IMR-90 (cell line): ENCODE results near the gene MOV10L1. TPM values are rescaled to one million over a fixed set of nuclear protein-coding genes. Genes with fewer than 3 reads are reported as not detected.

Experiments
- ATAC-seq: fragments of 200-7000 bp; cut with Tn5 transposase; 2 replicates; pipeline ENCODE4 v1.9.1; 2020; ENCODE audit warnings: low read depth, mild to moderate bottlenecking, moderate library complexity
- BruUV-seq: library from RNA; stranded (reverse); fragments of 400-500 nt; replicated peaks from 2 replicates; lab custom pipeline; 2021; lab: Mats Ljungman, UMichigan
- CTCF ChIA-PET: fragments of 300-600 bp; formaldehyde crosslinking; extraction: SDS; loops from one replicate; lab custom pipeline; 2021; ENCODE audit warnings: antibody characterized with exemption; lab: Yijun Ruan, JAX
- POLR2A ChIA-PET: fragments of 300-600 bp; sonication (Branson Sonifier 250); formaldehyde crosslinking; loops from one replicate; lab custom pipeline; 2022; ENCODE audit warnings: antibody characterized with exemption; ENCODE audit not compliant: unreplicated experiment; lab: Charles Lee
- DNase-seq: peaks from one replicate; pipeline ENCODE4 v3.0.0; 2013
- H2AFZ ChIP-seq: replicated peaks from 2 replicates; pipeline ENCODE3; 2013; ENCODE audit warnings: low read length, mild to moderate bottlenecking; ENCODE audit not compliant: poor library complexity
- H2AK5ac ChIP-seq: 2 replicates; pipeline ENCODE4 v1.6.1; 2013; ENCODE audit warnings: low read depth, low read length, inconsistent platforms
- H2AK9ac ChIP-seq: replicated peaks from 2 replicates; pipeline ENCODE3; 2013; ENCODE audit warnings: mild to moderate bottlenecking, low read depth, low read length, moderate library complexity; ENCODE audit not compliant: poor library complexity
- H2BK120ac ChIP-seq: 2 replicates; pipeline ENCODE4 v1.6.1; 2013; ENCODE audit warnings: low read depth, low read length, inconsistent platforms
- H2BK15ac ChIP-seq: 3 replicates; pipeline ENCODE4 v1.6.1; 2013; ENCODE audit warnings: low read depth, low read length, inconsistent platforms
- H2BK20ac ChIP-seq: 2 replicates; pipeline ENCODE4 v1.6.1; 2013; ENCODE audit warnings: low read depth, mild to moderate bottlenecking, inconsistent platforms, low read length, moderate library complexity
- H2BK5ac ChIP-seq: 2 replicates; pipeline ENCODE4 v1.6.1; 2013; ENCODE audit warnings: mild to moderate bottlenecking, low read depth, low read length, inconsistent platforms; ENCODE audit not compliant: poor library complexity, severe bottlenecking
- H3K14ac ChIP-seq: replicated peaks from 2 replicates; pipeline ENCODE4 v1.6.1; 2013; ENCODE audit warnings: low read depth, low read length, inconsistent platforms
- H3K18ac ChIP-seq: 2 replicates; pipeline ENCODE4 v1.6.1; 2013; ENCODE audit warnings: low read depth, low read length, control low read depth
- H3K23ac ChIP-seq: 2 replicates; pipeline ENCODE4 v1.6.1; 2013; ENCODE audit warnings: low read depth, low read length, inconsistent platforms
- H3K27ac ChIP-seq: 2 replicates; pipeline ENCODE4 v1.5.1; 2013; ENCODE audit warnings: mild to moderate bottlenecking, control low read depth, low read length; ENCODE audit not compliant: insufficient read depth
- H3K27me3 ChIP-seq: 2 replicates; pipeline ENCODE4 v1.6.1; 2013; ENCODE audit warnings: low read length; ENCODE audit not compliant: control insufficient read depth, insufficient read depth
- H3K36me3 ChIP-seq: 2 replicates; pipeline ENCODE4 v1.6.1; 2013; ENCODE audit warnings: low read length, mixed read lengths; ENCODE audit not compliant: control insufficient read depth, insufficient read depth
- H3K4ac ChIP-seq: 2 replicates; pipeline ENCODE4 v1.6.1; 2013; ENCODE audit warnings: low read depth, low read length, inconsistent platforms
- H3K4me1 ChIP-seq: 2 replicates; pipeline ENCODE4 v1.6.1; 2013; ENCODE audit warnings: low read length, mixed read lengths; ENCODE audit not compliant: control insufficient read depth, insufficient read depth
- H3K4me2 ChIP-seq: 2 replicates; pipeline ENCODE4 v1.6.1; 2013; ENCODE audit warnings: low read depth, mild to moderate bottlenecking, control low read depth, low read length, moderate library complexity
- H3K4me3 ChIP-seq: 2 replicates; pipeline ENCODE4 v1.5.1; 2013; ENCODE audit warnings: low read depth, mild to moderate bottlenecking, control low read depth, low read length, moderate library complexity; ENCODE audit not compliant: insufficient read depth
- H3K56ac ChIP-seq: 2 replicates; pipeline ENCODE4 v1.6.1; 2013; ENCODE audit warnings: low read length, inconsistent platforms; ENCODE audit not compliant: insufficient read depth; ENCODE audit errors: extremely low read depth
- H3K79me1 ChIP-seq, 2 experiments: 2 replicates each; pipeline ENCODE4 v1.6.1; 2013; ENCODE audit warnings: low read length in 2 of 2, inconsistent platforms in 1 of 2, low read depth in 1 of 2
- H3K9ac ChIP-seq: 2 replicates; pipeline ENCODE4 v1.6.1; 2013; ENCODE audit warnings: low read depth, low read length, control low read depth
- H3K9me1 ChIP-seq: 2 replicates; pipeline ENCODE4 v1.6.1; 2013; ENCODE audit warnings: low read length, inconsistent platforms; ENCODE audit not compliant: insufficient read depth
- H3K9me3 ChIP-seq: 2 replicates; pipeline ENCODE4 v1.6.1; 2013; ENCODE audit warnings: low read length; ENCODE audit not compliant: control insufficient read depth, insufficient read depth
- H4K20me1 ChIP-seq: 2 replicates; pipeline ENCODE4 v1.6.1; 2013; ENCODE audit warnings: low read length, inconsistent platforms; ENCODE audit not compliant: insufficient read depth
- H4K5ac ChIP-seq: 2 replicates; pipeline ENCODE4 v1.6.1; 2013; ENCODE audit warnings: mild to moderate bottlenecking, low read depth, low read length, control low read depth
- H4K8ac ChIP-seq, 2 experiments: 2 replicates each; pipeline ENCODE4 v1.6.1; 2013; ENCODE audit warnings: low read depth in 2 of 2, low read length in 2 of 2, control low read depth in 1 of 2, inconsistent platforms in 1 of 2
- H4K91ac ChIP-seq: 2 replicates; pipeline ENCODE4 v1.6.1; 2013; ENCODE audit warnings: low read depth, low read length, inconsistent platforms; ENCODE audit not compliant: insufficient read depth
- BHLHE40 ChIP-seq: fragments of 150-350 bp; IDR thresholded peaks from 2 replicates; pipeline ENCODE4 v1.6.1; 2016; ENCODE audit warnings: mild to moderate bottlenecking, low read depth, low read length
- CEBPB ChIP-seq: IDR thresholded peaks from 2 replicates; pipeline ENCODE4 v1.6.1; 2012; ENCODE audit warnings: low read depth, low read length, improper control_type of control experiment
- CHD1 ChIP-seq: IDR thresholded peaks from 2 replicates; pipeline ENCODE4 v1.6.1; 2012; ENCODE audit warnings: low read depth, low read length, improper control_type of control experiment
- FOS ChIP-seq: fragments of 150-350 bp; IDR thresholded peaks from 2 replicates; pipeline ENCODE4 v1.6.1; 2016; ENCODE audit warnings: low read depth, low read length
- MAZ ChIP-seq: IDR thresholded peaks from 2 replicates; pipeline ENCODE4 v1.6.1; 2012; ENCODE audit warnings: low read depth, mild to moderate bottlenecking, low read length, improper control_type of control experiment, moderate library complexity, borderline replicate concordance
- MXI1 ChIP-seq: IDR thresholded peaks from 2 replicates; pipeline ENCODE4 v1.6.1; 2012; ENCODE audit warnings: low read depth, mild to moderate bottlenecking, low read length, moderate library complexity, borderline replicate concordance
- POLR2A ChIP-seq: IDR thresholded peaks from 2 replicates; pipeline ENCODE4 v1.6.1; 2012; ENCODE audit warnings: mild to moderate bottlenecking, low read depth, low read length
- RAD21 ChIP-seq: IDR thresholded peaks from 2 replicates; pipeline ENCODE4 v1.6.1; 2012; ENCODE audit warnings: low read length, improper control_type of control experiment
- RCOR1 ChIP-seq: IDR thresholded peaks from 2 replicates; pipeline ENCODE4 v1.6.1; 2012; ENCODE audit warnings: mild to moderate bottlenecking, low read length, improper control_type of control experiment; ENCODE audit not compliant: insufficient replicate concordance
- RFX5 ChIP-seq: IDR thresholded peaks from 2 replicates; pipeline ENCODE4 v1.8.0; 2012; ENCODE audit warnings: low read depth, mild to moderate bottlenecking, low read length, moderate library complexity
- SMC3 ChIP-seq: fragments of 150-350 bp; IDR thresholded peaks from 2 replicates; pipeline ENCODE4 v1.6.1; 2016; ENCODE audit warnings: low read depth, mild to moderate bottlenecking, antibody characterized with exemption, low read length, moderate library complexity
- WGBS, 2 experiments: methylation state at CpG; one replicate each; pipeline versions ENCODE4 v1.1.5 to v1.1.7; 2013; ENCODE audit warnings: missing lambda C conversion rate in 2 of 2; ENCODE audit not compliant: insufficient read length in 1 of 2; ENCODE audit errors: extremely low coverage in 2 of 2; 5-methylcytosine and 5-hydroxymethylcytosine counted together
- dilution Hi-C: fragments of 300-500 bp; cut with HindIII; formaldehyde crosslinking; loops from one replicate; pipeline ENCODE4 v1.14.3; 2018; ENCODE audit warnings: low sequenced_read_pairs; ENCODE audit not compliant: unreplicated experiment
- in situ Hi-C: fragments of 300-500 bp; cut with MboI; formaldehyde crosslinking; loops from 3 replicates; pipeline ENCODE4 v1.14.3; 2019; ENCODE audit warnings: low sequenced_read_pairs, inconsistent platforms, mixed read lengths
- intact Hi-C: fragments of 100-400 bp; cut with micrococcal nuclease; formaldehyde crosslinking; loops from 2 replicates; pipeline ENCODE4 v1.10.0; 2022
- polyA plus RNA-seq, 3 experiments: library from polyadenylated mRNA; depleted of rRNA; stranded (reverse); fragments of >200 nt; gene quantifications; 2 replicates each; pipeline ENCODE4 v1.2.3, GENCODE V29; 2012; ENCODE audit warnings: low replicate concordance in 1 of 3
- total RNA-seq: library from RNA; depleted of rRNA; stranded (reverse); fragments of >200 nt; gene quantifications from 2 replicates; pipeline ENCODE4 v1.2.3, GENCODE V29; 2012
- TF ChIP-seq, protein P1 (sequence below): fragments of 150-350 bp; IDR thresholded peaks from 2 replicates; pipeline ENCODE4 v1.6.1; 2017; ENCODE audit warnings: mild to moderate bottlenecking, antibody characterized with exemption, low read length, low read depth

The MOV10L1 gene
- total and polyA plus RNA-seq, 2 of the 4 experiments (the other 2 are of a cell fraction) = 0.72 to 1.4 TPM

GRCh38 chr22:50062509-50063135, 27.2 kb upstream of the MOV10L1 start:
- H4K20me1 ChIP-seq = no peaks in the 10 kb centered on the region
- no peak overlapping the region for H2BK120ac ChIP-seq
- dilution Hi-C loops (no loop called here), in situ Hi-C loops (no loop called here), intact Hi-C loops (no loop called here)
- no peak overlapping the region for H2AFZ ChIP-seq
- H3K4me2 ChIP-seq = no peak overlapping the region
- H2BK15ac ChIP-seq = no peak overlapping the region
- H2AK5ac ChIP-seq = no peak overlapping the region
- no peak overlapping the region for H3K23ac ChIP-seq
- no peak overlapping the region for H4K8ac ChIP-seq
- TF ChIP-seq SMC3 (no peak), RCOR1 (no peak), CEBPB (no peak), MXI1 (no peak), FOS (no peak), MAZ (no peak), POLR2A (no peak), RAD21 (no peak), RFX5 (no peak), CHD1 (no peak), BHLHE40 (no peak)
- TF ChIP-seq, protein P1, sequence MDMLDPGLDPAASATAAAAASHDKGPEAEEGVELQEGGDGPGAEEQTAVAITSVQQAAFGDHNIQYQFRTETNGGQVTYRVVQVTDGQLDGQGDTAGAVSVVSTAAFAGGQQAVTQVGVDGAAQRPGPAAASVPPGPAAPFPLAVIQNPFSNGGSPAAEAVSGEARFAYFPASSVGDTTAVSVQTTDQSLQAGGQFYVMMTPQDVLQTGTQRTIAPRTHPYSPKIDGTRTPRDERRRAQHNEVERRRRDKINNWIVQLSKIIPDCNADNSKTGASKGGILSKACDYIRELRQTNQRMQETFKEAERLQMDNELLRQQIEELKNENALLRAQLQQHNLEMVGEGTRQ = no peak
- no peak overlapping the region for H4K91ac ChIP-seq
- WGBS, 2 experiments = 94% methylated on average over 12 of the region's 19 CpGs; no CpG with 5 or more reads in 1 of the 2 experiments
- H3K27me3 ChIP-seq = peaks cover 48% of the 10 kb centered on the region
- no peak overlapping the region for H3K14ac ChIP-seq
- no peak overlapping the region for H3K4ac ChIP-seq
- no peaks in the 10 kb centered on the region for H3K36me3 ChIP-seq
- H2AK9ac ChIP-seq = no peak overlapping the region
- no peak overlapping the region for H3K18ac ChIP-seq
- DNase-seq (no peak), ATAC-seq (no peak)
- no peaks in the 10 kb centered on the region for H3K9me3 ChIP-seq
- no peak overlapping the region for H2BK5ac ChIP-seq
- no TSS peak for BruUV-seq
- ChIA-PET CTCF (no interaction called here), POLR2A (no interaction called here)
- H2BK20ac ChIP-seq = no peak overlapping the region
- peaks cover 6% of the 10 kb centered on the region; the same call in 1 of the 2 replicates for H3K4me1 ChIP-seq
- no peak overlapping the region for H3K4me3 ChIP-seq
- H3K79me1 ChIP-seq = no peaks in the 10 kb centered on the region
- H4K5ac ChIP-seq = no peak overlapping the region
- H3K56ac ChIP-seq = no peak overlapping the region
- H3K27ac ChIP-seq = no peak overlapping the region
- no peaks in the 10 kb centered on the region for H3K9me1 ChIP-seq
- no peak overlapping the region for H3K9ac ChIP-seq
